HG03280 (cell line): ENCODE results near the gene PSMA6.
"Not testable (repeated sequence)": the region's sequence is repeated elsewhere in the genome, so short reads cannot be mapped to it uniquely, and the experiment has no call there.

Experiments
- ATAC-seq: cut with Tn5 transposase; IDR thresholded peaks from one replicate; pipeline ENCODE4 v1.9.1; 2021; ENCODE audit warnings: mild to moderate bottlenecking, moderate library complexity; ENCODE audit not compliant: unreplicated experiment

The PSMA6 gene

GRCh38 chr14:35284506-35284905, 7.7 kb upstream of the PSMA6 start:
- no peak for ATAC-seq

- ATAC-seq, result peak; percentile 68
These were observed 6.8 kb upstream of the PSMA6 start for GRCh38 chr14:35285168-35286002.

- ATAC-seq, result peak; percentile 15
These were observed 6.1 kb upstream of the PSMA6 start for GRCh38 chr14:35286003-35286600.

- ATAC-seq, result no peak
These were observed 5.5 kb upstream of the PSMA6 start for GRCh38 chr14:35286707-35287106.

- ATAC-seq, result no peak
These were observed 4.7 kb upstream of the PSMA6 start for GRCh38 chr14:35287431-35288013.

GRCh38 chr14:35289623-35290022, 2.6 kb upstream of the PSMA6 start:
- no peak for ATAC-seq

GRCh38 chr14:35292770-35293561, 784 bp downstream of the PSMA6 start:
- no peak for ATAC-seq

- ATAC-seq, result no peak
These were observed 3.6 kb downstream of the PSMA6 start for GRCh38 chr14:35295845-35296161.

- ATAC-seq, result no peak
These were observed 4.4 kb downstream of the PSMA6 start for GRCh38 chr14:35296545-35296944.

- ATAC-seq, result no peak
These were observed 5.5 kb downstream of the PSMA6 start for GRCh38 chr14:35297706-35298105.

GRCh38 chr14:35298351-35298750, 6.2 kb downstream of the PSMA6 start:
- ATAC-seq, result no peak

- no peak for ATAC-seq
These were observed 7.5 kb downstream of the PSMA6 start for GRCh38 chr14:35299708-35300107.

GRCh38 chr14:35300228-35300627, 8.0 kb downstream of the PSMA6 start:
- ATAC-seq, result no peak

GRCh38 chr14:35301334-35301733, 9.2 kb downstream of the PSMA6 start:
- not testable (repeated sequence) for ATAC-seq

GRCh38 chr14:35301735-35302528, 9.8 kb downstream of the PSMA6 start:
- ATAC-seq, result no peak

GRCh38 chr14:35303149-35303935, 11.2 kb downstream of the PSMA6 start:
- no peak for ATAC-seq

GRCh38 chr14:35304812-35305462, 12.8 kb downstream of the PSMA6 start:
- no peak for ATAC-seq

GRCh38 chr14:35305633-35306032, 13.5 kb downstream of the PSMA6 start:
- ATAC-seq, result no peak

- ATAC-seq, result no peak
These were observed 13.9 kb downstream of the PSMA6 start for GRCh38 chr14:35306114-35306513.
